Esophagus squamous epithelium (tissue), 5 donors: ENCODE data around the gene PLOD1. TPM values are rescaled to one million over a fixed set of nuclear protein-coding genes. Genes with fewer than 3 reads are reported as not detected.
A peak's percentile ranks its signal among the peaks of the same experiment; 100 is the strongest.
"Not testable (repeated sequence)": the region's sequence is repeated elsewhere in the genome, so short reads cannot be mapped to it uniquely, and the experiment has no call there.

Experiments
- DNase-seq: peaks from one replicate; lab custom pipeline; 2025; lab: John Stamatoyannopoulos, UW
- H3K27ac ChIP-seq, 4 donors: fragments of 200-600 bp; sonication (generic); one replicate each; pipeline ENCODE4 v1.5.1; 2016 to 2019; ENCODE audit warnings: mild to moderate bottlenecking in 1 of 4
- H3K27me3 ChIP-seq, 4 donors: fragments of 200-600 bp; sonication (generic); 1 replicate in 3 of 4; 2 replicates in 1 of 4; pipeline versions ENCODE4 v1.5.1 to v1.6.0; 2017 to 2021; ENCODE audit warnings: antibody characterized with exemption in 1 of 4
- H3K36me3 ChIP-seq, 3 donors: fragments of 200-600 bp; sonication (generic); one replicate each; pipeline ENCODE4 v1.5.1; 2016 to 2019
- H3K4me1 ChIP-seq, 3 donors: fragments of 200-600 bp; sonication (generic); one replicate each; pipeline ENCODE4 v1.5.1; 2017 to 2019
- H3K4me3 ChIP-seq, 4 donors: fragments of 200-600 bp; sonication (generic); 1 replicate in 3 of 4; 2 replicates in 1 of 4; pipeline ENCODE4 v1.5.1; 2016 to 2019; ENCODE audit warnings: mild to moderate bottlenecking in 2 of 4, moderate library complexity in 1 of 4
- H3K9me3 ChIP-seq, 3 donors: fragments of 200-600 bp; sonication (generic); one replicate each; pipeline ENCODE4 v1.5.1; 2016 to 2019
- POLR2A ChIP-seq, 4 donors: fragments of 450-650 bp; IDR thresholded peaks; one replicate each; pipeline ENCODE4 v1.6.1; 2017; ENCODE audit warnings: antibody characterized with exemption in 4 of 4, mild to moderate bottlenecking in 4 of 4, moderate library complexity in 3 of 4
- WGBS, 2 donors: methylation state at CpG; one replicate each; pipeline ENCODE4 v1.1.5; 2018; 5-methylcytosine and 5-hydroxymethylcytosine counted together
- intact Hi-C: fragments of 100-400 bp; cut with DNase I; formaldehyde crosslinking; loops from one replicate; pipeline ENCODE4 v1.15.0; 2022
- total RNA-seq, 4 donors: library from RNA; depleted of rRNA; stranded (reverse); fragments of >200 nt; gene quantifications; one replicate each; pipeline ENCODE4 v1.1.0, GENCODE V29; 2016
- TF ChIP-seq, protein P1 (sequence below), 6 experiments: fragments of 450-650 bp in 4 of 6; fragments of 200-600 bp in 2 of 6; sonication (generic) in 2 of 6; IDR thresholded peaks; one replicate each; pipeline ENCODE4 v1.5.1; 2016 to 2019; ENCODE audit warnings: antibody characterized with exemption in 6 of 6, mild to moderate bottlenecking in 4 of 6, moderate library complexity in 4 of 6
- donor health status: DM: yes; HTN: yes; CAD: no.

PLOD1 gene
- total RNA-seq, 4 donors from 2014 or later, result 29.8 to 38.1 (median 34.3) TPM

DNA sequence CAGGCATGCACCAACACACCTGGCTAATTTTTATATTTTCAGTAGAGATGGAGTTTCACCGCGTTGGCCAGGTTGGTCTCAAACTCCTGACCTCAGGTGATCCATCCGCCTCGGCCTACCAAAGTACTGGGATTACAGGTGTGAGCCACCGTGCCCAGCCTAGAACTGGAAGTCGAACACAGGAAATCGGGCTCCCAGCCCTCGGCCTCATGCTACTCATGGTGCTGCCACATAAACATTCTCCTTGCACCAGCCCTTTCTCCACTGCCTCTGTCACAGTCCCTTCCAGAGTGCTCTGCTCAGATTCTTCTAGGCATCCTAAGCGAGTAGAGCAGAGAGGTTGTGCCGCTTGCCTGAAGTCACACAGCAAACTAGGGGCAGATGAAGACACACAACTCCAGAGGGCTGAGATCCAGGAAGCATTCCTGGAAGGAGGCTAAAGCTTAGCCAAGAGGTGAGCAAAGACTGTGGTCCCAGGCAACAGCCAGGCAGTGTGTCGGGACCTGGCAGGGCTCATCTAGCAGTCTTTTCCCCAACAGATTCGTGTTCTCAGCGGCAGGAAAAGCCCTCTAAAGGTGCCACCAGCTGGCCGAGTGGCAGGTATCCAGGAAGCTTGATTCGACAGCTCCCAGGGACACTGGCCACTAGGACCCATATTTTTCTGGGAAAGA is 46.2 kb upstream of the PLOD1 start:
- no peaks in the 10 kb centered on the region for H3K36me3 ChIP-seq
- TF ChIP-seq, protein P1, sequence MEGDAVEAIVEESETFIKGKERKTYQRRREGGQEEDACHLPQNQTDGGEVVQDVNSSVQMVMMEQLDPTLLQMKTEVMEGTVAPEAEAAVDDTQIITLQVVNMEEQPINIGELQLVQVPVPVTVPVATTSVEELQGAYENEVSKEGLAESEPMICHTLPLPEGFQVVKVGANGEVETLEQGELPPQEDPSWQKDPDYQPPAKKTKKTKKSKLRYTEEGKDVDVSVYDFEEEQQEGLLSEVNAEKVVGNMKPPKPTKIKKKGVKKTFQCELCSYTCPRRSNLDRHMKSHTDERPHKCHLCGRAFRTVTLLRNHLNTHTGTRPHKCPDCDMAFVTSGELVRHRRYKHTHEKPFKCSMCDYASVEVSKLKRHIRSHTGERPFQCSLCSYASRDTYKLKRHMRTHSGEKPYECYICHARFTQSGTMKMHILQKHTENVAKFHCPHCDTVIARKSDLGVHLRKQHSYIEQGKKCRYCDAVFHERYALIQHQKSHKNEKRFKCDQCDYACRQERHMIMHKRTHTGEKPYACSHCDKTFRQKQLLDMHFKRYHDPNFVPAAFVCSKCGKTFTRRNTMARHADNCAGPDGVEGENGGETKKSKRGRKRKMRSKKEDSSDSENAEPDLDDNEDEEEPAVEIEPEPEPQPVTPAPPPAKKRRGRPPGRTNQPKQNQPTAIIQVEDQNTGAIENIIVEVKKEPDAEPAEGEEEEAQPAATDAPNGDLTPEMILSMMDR (IDR thresholded peaks at IDR 0.05), result no peak
- no peak for TF ChIP-seq POLR2A (IDR thresholded peaks at IDR 0.05)
- intact Hi-C loops, result no loop called here
- H3K27ac ChIP-seq, result no peak overlapping the region
- H3K9me3 ChIP-seq, result no peaks in the 10 kb centered on the region
- peaks cover 0 to 36% (median 0%) of the 10 kb centered on the region in 4 donors for H3K27me3 ChIP-seq
- no peak overlapping the region for H3K4me3 ChIP-seq
- DNase-seq, result no peak
- H3K4me1 ChIP-seq, result no peaks in the 10 kb centered on the region
- 66 to 89% methylated on average over 9 to 12 of the region's 15 CpGs for WGBS, 2 donors

DNA sequence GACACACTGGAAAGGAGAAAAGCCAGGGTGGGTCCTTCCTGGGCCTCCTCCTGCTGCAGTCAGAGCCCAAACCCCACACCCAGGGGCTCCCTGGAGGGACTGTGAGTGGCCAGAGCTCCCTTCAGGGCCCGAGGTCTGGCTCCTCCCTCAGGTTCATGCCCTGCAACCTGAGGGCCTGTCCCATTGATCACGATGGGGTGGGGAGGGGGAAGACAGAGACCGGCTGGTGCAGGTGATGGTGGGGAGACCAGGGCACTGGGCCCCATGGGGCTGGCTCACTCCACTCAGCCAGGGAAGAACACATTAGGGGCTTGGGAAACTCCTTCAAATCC is 45.7 kb upstream of the PLOD1 start:
- 0% methylated on average over 1 of the region's 3 CpGs; no CpG with 5 or more reads in 1 of the 2 donors for WGBS, 2 donors
- H3K36me3 ChIP-seq, result no peaks in the 10 kb centered on the region
- intact Hi-C loops, result no loop called here
- no peak for TF ChIP-seq POLR2A (IDR thresholded peaks at IDR 0.05)
- TF ChIP-seq, protein P1 (IDR thresholded peaks at IDR 0.05), result no peak
- no peak for DNase-seq
- no peaks in the 10 kb centered on the region for H3K9me3 ChIP-seq
- no peak overlapping the region for H3K4me3 ChIP-seq
- no peaks in the 10 kb centered on the region for H3K4me1 ChIP-seq
- no peak overlapping the region for H3K27ac ChIP-seq
- H3K27me3 ChIP-seq, result peaks cover 0 to 40% (median 0%) of the 10 kb centered on the region in 4 donors

DNA sequence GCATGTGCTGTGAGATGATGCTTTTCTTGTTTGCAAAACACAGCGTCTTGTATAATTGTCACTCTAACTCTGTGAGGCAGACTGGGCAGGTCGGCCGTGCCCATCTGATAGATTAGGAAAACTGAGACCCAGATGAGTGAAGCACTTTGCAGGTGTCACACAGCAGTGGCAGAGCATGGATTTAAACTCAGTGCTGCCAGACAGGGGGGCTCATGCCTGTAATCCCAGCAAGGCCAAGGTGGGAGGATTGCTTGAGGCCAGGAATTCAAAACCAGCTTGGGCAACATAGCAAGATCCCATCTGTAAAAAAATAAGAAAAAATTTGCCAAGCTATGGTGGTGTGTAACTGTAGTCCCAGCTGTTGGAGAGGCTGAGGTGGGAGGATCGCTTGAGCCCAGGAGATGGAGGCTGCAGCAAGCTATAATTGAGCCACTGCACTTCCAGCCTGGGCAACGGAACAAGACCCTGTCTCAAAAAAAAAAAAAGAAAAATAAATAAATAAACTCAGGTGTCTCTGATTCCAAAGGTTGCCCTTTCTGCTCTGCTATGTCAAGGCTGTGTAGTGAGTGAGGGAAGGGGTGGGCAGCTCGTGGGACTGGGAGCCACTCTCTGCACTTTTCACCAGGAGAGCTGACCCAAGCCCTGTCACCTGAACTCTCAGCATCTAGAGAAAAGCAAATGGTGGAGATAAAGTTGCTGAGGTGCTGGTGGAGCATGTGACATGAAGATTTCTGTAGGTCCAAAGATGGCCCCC is 42.9 kb upstream of the PLOD1 start:
- H3K9me3 ChIP-seq, result no peaks in the 10 kb centered on the region
- intact Hi-C loops, result loop anchor here (10.0 kb wide), 1 partner anchor 47 kb away; the partner anchor contains the start of gene NPPA
- WGBS, 2 donors, result 73 to 75% methylated on average over 6 of the region's 6 CpGs
- TF ChIP-seq POLR2A (IDR thresholded peaks at IDR 0.05), result no peak
- TF ChIP-seq, protein P1 (IDR thresholded peaks at IDR 0.05), result no peak
- no peak overlapping the region for H3K4me3 ChIP-seq
- H3K36me3 ChIP-seq, result no peaks in the 10 kb centered on the region
- H3K27me3 ChIP-seq, result peaks cover 0 to 61% (median 0%) of the 10 kb centered on the region in 4 donors
- no peak for DNase-seq
- H3K4me1 ChIP-seq, result no peaks in the 10 kb centered on the region
- no peak overlapping the region for H3K27ac ChIP-seq

DNA sequence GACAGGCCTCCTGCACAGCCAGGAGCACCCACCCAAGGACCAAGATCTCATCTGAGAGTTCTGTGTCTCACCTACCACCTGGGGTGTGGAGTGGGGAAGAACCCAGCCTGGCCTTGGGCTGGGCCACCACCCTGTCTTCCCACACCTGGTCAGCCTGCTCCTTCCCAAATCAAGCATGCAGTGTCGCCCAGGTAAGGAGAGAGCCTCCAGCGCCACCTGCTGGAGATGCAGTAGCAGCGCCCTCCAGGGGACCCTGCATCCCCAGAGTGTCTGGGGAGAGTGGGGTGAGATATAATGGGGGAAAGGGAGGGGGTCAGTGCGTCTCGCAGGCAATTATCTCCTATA is 40.6 kb upstream of the PLOD1 start:
- Histone ChIP-seq H3K36me3 (no peaks in the 10 kb centered on the region), H3K4me1 (no peaks in the 10 kb centered on the region), H3K27ac (no peak overlapping the region), H3K27me3 (peaks cover 0 to 75% (median 10%) of the 10 kb centered on the region in 4 donors), H3K9me3 (no peaks in the 10 kb centered on the region), H3K4me3 (no peak overlapping the region)
- TF ChIP-seq, protein P1 (IDR thresholded peaks at IDR 0.05), result peak; percentile 69 to 90 (median 86)
- TF ChIP-seq POLR2A (IDR thresholded peaks at IDR 0.05), result no peak
- DNase-seq, result no peak
- intact Hi-C loops, result loop anchor here (10.0 kb wide), 1 partner anchor 49 kb away; the partner anchor contains the start of gene NPPA
- WGBS, 2 donors, result 0 to 7% methylated on average over 1 to 3 of the region's 5 CpGs

DNA sequence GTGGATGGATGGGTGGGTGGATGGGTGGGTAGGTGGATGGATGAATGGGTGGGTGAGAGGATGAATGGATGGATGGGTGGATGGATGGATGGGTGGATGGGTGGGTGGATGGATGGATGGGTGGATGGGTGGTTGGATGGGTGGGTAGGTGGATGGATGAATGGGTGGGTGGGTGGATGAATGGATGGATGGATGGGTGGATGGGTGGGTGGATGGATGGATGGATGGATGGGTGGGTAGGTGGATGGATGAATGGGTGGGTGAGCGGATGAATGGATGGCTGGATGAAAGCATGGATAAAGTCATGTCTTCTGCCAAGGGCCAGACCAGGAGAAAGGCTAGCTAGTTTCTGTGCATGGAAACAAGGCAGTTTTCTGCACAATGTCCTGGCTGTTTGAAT is 40.0 kb upstream of the PLOD1 start:
- peaks cover 0 to 80% (median 15%) of the 10 kb centered on the region in 4 donors for H3K27me3 ChIP-seq
- WGBS, 2 donors, result 65 to 68% methylated on average over 1 of the region's 1 CpG
- not testable (repeated sequence) for H3K4me1 ChIP-seq, H3K36me3 ChIP-seq, H3K4me3 ChIP-seq, H3K9me3 ChIP-seq, DNase-seq, H3K27ac ChIP-seq
- intact Hi-C loops, result loop anchor here (10.0 kb wide), 1 partner anchor 50 kb away; the partner anchor contains the start of gene NPPA
